IPS-18c (cell line): ENCODE data around the gene C19orf38.
"Not testable (repeated sequence)": the region's sequence is repeated elsewhere in the genome, so short reads cannot be mapped to it uniquely, and the experiment has no call there.

ENCODE experiments used
- H3K4me3 ChIP-seq: 2 replicates; pipeline ENCODE4 v1.7.0; 2013; ENCODE audit warnings: low read depth, mild to moderate bottlenecking, low read length, moderate library complexity; ENCODE audit not compliant: insufficient read depth
- H3K9me3 ChIP-seq: one replicate; pipeline ENCODE4 v1.6.1; 2013; ENCODE audit warnings: mild to moderate bottlenecking, low read length, moderate library complexity; ENCODE audit not compliant: control insufficient read depth, insufficient read depth

C19orf38 gene

GRCh38 chr19:10836479-10837330, 11.5 kb upstream of the C19orf38 start:
- Histone ChIP-seq H3K4me3 (peak overlapping the region; percentile 85; the same call in 1 of the 2 replicates), H3K9me3 (peaks cover 4% of the 10 kb centered on the region)

DNA sequence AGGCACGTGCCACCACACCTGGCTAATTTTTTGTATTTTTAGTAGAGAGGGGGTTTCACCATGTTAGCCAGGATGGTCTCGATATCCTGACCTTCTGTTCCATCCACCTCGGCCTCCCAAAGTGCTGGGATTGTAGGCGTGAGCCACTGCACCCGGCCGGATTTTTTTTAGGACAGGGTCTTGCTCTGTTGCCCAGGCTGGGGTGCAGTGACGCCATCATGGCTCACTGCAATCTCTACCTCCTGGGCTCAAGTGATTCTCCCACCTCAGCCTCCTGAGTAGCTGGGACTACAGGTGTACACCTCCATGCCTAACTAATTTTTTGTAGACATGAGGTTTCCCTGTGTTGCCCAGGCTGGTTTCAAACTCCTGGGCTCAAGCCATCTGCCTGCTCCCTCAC, 10.6 kb upstream of the C19orf38 start:
- H3K4me3 ChIP-seq: not testable (repeated sequence)

DNA sequence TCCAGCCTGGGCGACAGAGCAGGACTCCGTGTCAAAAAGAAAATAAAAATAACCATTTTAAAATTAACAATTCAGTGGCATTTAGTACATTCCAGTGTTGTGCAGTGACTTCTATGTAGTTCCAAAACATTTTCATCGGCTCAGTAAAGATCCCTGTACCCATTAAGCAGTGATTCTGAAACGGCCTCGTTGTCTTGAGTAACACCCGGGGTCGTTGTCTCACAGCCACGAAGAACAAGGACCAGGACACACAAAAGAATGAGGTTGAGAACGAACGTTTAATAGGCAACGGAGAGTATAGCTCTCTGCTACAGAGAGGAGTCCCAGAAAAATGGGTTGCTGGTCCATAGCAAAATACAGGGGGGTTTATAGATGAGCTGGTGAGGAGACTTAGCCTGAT, 9.8 kb upstream of the C19orf38 start:
- H3K9me3 ChIP-seq: peaks cover 4% of the 10 kb centered on the region
- no peak overlapping the region; the same call in 1 of the 2 replicates for H3K4me3 ChIP-seq

More for the DNA sequence above, 10.6 kb upstream of the C19orf38 start:
- not testable (repeated sequence) for H3K9me3 ChIP-seq

GRCh38 chr19:10839114-10840050, 8.8 kb upstream of the C19orf38 start:
- peaks cover 4% of the 10 kb centered on the region for H3K9me3 ChIP-seq
- H3K4me3 ChIP-seq: no peak overlapping the region

DNA sequence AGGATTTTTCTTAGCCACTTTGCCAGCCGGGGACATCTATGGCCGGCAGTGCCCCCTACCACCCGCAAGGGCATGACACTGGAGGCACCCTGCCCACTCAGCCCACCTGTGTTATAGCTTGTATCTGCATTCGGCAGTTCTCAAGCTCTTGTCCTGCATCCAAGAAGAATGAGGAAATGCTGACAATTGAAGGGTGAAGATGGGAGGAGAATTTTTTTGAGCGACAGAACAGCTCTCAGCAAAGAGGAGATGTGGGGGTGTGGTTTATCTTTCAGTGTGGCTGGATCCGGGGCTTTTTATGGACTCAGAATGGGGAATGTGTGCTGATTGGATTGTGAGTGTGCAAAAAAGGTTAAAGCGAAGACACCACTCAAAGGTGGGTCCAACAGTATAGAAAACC, 5.4 kb upstream of the C19orf38 start:
- H3K9me3 ChIP-seq: peaks cover 4% of the 10 kb centered on the region

DNA sequence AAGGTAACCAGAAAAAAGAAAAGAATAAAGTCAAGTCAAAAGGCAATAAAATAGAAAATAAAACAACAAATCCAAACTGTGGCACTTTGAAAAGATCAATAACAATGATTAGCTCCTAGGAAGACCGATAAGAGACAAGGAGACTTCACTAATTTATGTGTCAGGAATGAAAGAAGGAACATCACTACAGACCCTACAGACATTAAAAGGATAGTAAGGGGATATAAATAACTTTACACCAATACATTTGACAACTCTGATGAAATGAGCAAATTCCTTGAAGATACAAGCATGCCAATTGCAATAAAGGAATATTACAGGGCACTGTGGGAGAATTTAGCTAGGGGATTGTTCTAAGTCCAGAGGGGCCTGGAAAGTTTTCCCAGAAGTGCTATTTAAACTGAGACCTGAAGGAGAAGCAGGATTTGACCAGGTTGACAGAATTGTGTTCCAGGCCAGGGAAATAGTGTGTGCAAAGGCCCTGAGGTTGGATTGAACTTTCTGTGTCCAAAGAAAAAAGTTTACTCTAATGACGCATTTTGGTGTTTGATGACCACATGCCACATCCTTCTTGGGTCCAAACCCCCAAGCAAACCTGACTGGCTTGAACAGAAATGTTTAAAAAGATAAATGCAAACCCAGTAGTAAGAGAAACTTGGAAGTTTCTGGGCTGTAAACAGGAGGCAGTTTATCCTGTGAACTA, 1.6 kb upstream of the C19orf38 start:
- Histone ChIP-seq H3K4me3 (no peak overlapping the region), H3K9me3 (no peaks in the 10 kb centered on the region)

More for the DNA sequence above, 5.4 kb upstream of the C19orf38 start:
- no peak overlapping the region for H3K4me3 ChIP-seq

DNA sequence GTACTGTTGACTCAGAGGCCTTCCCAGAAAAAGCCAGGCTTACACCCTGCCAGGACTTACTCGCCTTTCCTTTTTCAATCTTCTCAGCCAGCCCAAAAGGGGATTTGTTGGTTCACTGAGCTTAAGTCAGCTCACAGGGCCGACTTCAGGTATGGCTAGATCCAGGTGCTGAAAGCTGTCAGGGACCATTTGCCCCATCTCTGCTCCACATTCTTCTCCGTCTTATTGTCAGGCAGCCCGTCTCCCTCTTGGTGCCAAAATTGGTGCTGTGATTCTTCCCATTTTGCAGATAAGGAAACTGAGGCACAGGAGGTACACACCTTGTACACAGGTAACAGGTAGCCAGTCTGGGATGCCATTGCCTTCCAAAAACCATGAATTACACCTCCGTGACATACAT, 2.4 kb downstream of the C19orf38 start:
- Histone ChIP-seq H3K4me3 (no peak overlapping the region), H3K9me3 (no peaks in the 10 kb centered on the region)

- H3K4me3 ChIP-seq: no peak overlapping the region
- no peaks in the 10 kb centered on the region for H3K9me3 ChIP-seq
These were observed 4.0 kb downstream of the C19orf38 start for GRCh38 chr19:10852098-10852800.

DNA sequence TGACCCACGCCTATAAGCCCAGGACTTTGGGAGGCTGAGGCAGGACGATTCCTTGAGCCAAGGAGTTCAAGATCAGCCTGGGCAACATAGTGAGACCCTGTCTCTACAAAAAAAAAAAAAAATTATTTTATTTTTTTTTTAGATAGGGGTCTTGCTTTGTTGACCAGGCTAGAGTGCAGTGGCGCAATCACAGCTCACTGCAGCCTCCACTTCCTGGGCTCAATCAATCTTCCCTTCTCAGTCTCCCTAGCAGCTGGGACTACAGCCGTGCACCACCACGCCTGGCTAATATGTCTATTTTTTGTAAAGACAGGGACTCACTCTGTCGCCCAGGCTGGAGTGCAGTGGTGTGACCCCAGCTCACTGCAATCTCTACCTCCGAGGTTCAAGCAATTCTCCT, 4.7 kb downstream of the C19orf38 start:
- Histone ChIP-seq H3K9me3 (no peaks in the 10 kb centered on the region), H3K4me3 (no peak overlapping the region)

DNA sequence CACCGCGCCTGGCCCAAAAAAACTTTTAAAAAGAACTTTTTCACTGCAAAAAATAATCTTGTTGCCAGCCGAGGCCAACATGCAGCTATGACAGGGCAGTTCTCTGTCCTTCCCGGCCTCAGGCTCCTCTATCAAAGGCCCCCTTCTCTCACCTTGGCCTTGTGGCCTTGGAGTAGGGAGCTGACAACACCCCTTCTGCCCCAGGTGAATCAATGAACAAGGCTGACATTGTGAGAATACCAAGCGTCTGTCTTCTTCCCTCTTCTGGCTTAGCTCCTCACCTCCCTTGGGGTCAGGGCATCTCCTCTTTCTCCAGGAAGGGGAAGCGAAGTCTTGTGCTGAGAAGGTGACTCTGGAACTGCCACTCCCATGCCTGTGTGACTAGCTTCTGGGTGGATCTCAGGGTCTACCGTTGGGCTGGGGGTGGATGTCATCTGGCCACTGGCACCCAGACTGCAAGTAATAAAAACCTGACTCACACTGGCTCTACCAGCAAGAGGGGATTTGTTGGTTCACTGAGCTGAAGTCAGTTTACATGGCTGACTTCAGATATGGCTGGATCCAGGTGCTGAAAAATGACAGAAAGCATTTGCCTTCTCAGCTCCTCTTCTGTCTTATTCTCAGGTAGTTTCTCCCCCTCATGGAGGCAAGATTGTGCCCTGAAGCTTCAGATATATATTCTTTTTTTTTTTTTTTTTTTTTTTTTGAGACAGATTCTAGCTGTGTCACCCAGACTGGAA, 6.3 kb downstream of the C19orf38 start:
- no peaks in the 10 kb centered on the region for H3K9me3 ChIP-seq
- H3K4me3 ChIP-seq: no peak overlapping the region

GRCh38 chr19:10855879-10856522, 7.8 kb downstream of the C19orf38 start:
- no peaks in the 10 kb centered on the region for H3K9me3 ChIP-seq

GRCh38 chr19:10856899-10857298, 8.7 kb downstream of the C19orf38 start:
- H3K4me3 ChIP-seq, H3K9me3 ChIP-seq: not testable (repeated sequence)

More at GRCh38 chr19:10855879-10856522, 7.8 kb downstream of the C19orf38 start:
- no peak overlapping the region for H3K4me3 ChIP-seq

- H3K4me3 ChIP-seq: no peak overlapping the region
- H3K9me3 ChIP-seq: no peaks in the 10 kb centered on the region
These were observed 10.1 kb downstream of the C19orf38 start for GRCh38 chr19:10858204-10858828.

DNA sequence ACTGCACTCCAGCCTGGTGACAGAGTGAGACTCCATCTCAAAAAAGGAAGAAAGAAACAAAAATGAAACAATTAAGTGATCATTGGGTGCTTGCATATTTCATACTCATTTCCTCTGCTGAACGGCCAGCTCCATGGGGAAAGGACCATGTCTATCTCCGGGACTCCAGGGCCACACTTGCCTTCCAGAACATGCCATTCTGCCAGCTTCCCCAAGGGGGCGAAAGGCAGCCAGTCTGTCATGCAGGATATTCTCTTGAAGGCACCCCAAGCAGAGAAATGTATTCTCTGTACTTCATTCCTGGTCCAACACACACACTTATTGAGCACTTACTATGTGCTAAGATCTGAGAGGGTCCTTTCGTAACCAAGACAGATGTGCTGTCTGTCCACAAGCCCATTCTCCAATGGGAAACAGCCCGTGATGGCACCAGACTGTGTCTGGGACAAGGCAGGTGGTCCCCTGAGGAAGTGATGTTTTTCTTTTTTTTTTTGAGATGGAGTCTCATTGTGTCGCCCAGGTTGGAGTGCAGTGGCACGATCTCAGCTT, 13.0 kb downstream of the C19orf38 start:
- no peak overlapping the region for H3K4me3 ChIP-seq

DNA sequence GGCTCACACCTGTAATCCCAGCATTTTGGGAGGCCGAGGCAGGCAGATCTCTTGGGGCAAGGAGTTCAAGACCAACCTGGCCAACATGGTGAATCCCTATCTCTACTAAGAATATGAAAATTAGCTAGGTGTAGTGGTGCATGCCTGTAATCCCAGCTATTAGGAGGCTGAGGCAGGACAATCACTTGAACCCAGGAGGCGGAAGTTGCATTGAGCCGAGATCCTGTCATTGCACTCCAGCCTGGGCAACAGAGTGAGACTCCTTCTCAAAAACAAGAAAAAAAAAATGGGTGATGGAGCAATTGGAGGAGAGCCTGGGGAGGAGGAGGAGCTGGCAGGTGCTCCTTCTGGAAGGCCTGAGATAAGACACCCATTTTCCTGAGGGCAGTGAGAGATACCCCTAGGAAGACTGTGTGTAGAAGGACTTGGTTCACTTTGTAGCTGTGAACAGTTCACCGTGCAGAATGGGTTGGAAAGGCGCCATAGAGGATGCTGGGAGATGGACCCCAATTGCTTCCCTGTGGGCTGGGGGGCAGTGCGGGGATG, 14.4 kb downstream of the C19orf38 start:
- Histone ChIP-seq H3K9me3 (no peaks in the 10 kb centered on the region), H3K4me3 (no peak overlapping the region)

More for the DNA sequence above, 13.0 kb downstream of the C19orf38 start:
- H3K9me3 ChIP-seq: no peaks in the 10 kb centered on the region
